Activated CD4-positive, alpha-beta T cell treated with anti-CD3 and anti-CD28 coated beads, Interleukin-2, amount 10 ng/mL, durations not matched to agents 7 days and 5 days (primary cell): ENCODE measurements around the gene AGAP2. TPM values are rescaled to one million over a fixed set of nuclear protein-coding genes. Genes with fewer than 3 reads are reported as not detected.
"Not testable (repeated sequence)": the region's sequence is repeated elsewhere in the genome, so short reads cannot be mapped to it uniquely, and the experiment has no call there.

ENCODE experiments used
- CTCF ChIA-PET: fragments of 350-600 bp; sonication (Branson Sonifier 250); formaldehyde crosslinking; loops from one replicate; lab custom pipeline; 2021; ENCODE audit warnings: antibody characterized with exemption; lab: Charles Lee
- POLR2A ChIA-PET: fragments of 350-600 bp; sonication (Branson Sonifier 250); formaldehyde crosslinking; loops from one replicate; lab custom pipeline; 2021; ENCODE audit warnings: antibody characterized with exemption; lab: Charles Lee
- DNase-seq: peaks from one replicate; pipeline ENCODE4 v3.0.0-alpha.2; 2020
- H3K27ac Mint-ChIP-seq: one replicate; pipeline ENCODE4 v1.8.0; 2021; ENCODE audit warnings: mild to moderate bottlenecking, moderate library complexity, mixed read lengths
- H3K27me3 Mint-ChIP-seq: one replicate; pipeline ENCODE4 v1.8.0; 2021; ENCODE audit warnings: mixed read lengths
- H3K36me3 Mint-ChIP-seq: one replicate; pipeline ENCODE4 v1.8.0; 2021; ENCODE audit warnings: low read depth, mixed read lengths
- H3K4me1 Mint-ChIP-seq: one replicate; pipeline ENCODE4 v1.8.0; 2021; ENCODE audit warnings: mixed read lengths
- H3K4me3 Mint-ChIP-seq: one replicate; pipeline ENCODE4 v1.8.0; 2021; ENCODE audit warnings: mild to moderate bottlenecking, moderate library complexity, mixed read lengths
- H3K9me3 Mint-ChIP-seq: one replicate; pipeline ENCODE4 v1.8.0; 2021; ENCODE audit warnings: mixed read lengths
- total RNA-seq, 2 experiments: library from RNA; stranded (reverse); gene quantifications; one replicate each; pipeline ENCODE4 v1.2.3, GENCODE V29; 2021

The AGAP2 gene
- total RNA-seq, 2 experiments from 2014 or later, result 72.6 to 73.3 TPM

GRCh38 chr12:57720606-57721595 lies 17.6 kb downstream of the AGAP2 start:
- H3K36me3 Mint-ChIP-seq, result peaks cover 49% of the 10 kb centered on the region
- no peak overlapping the region for H3K4me3 Mint-ChIP-seq
- peaks cover 4% of the 10 kb centered on the region for H3K4me1 Mint-ChIP-seq
- POLR2A ChIA-PET, result interaction anchor here (0.6 kb wide), 1 partner anchor 14 kb away, joined by 3 read pairs; no protein-coding TSS in a partner anchor
- peak; percentile 6 for DNase-seq
- no peaks in the 10 kb centered on the region for H3K27me3 Mint-ChIP-seq
- peak overlapping the region; percentile 77 for H3K27ac Mint-ChIP-seq
- no peaks in the 10 kb centered on the region for H3K9me3 Mint-ChIP-seq
- CTCF ChIA-PET, result interaction anchor here (1.1 to 2.4 kb wide), 4 partner anchors 8 to 138 kb away, joined by 3 to 8 read pairs (median 3); no protein-coding TSS in a partner anchor

GRCh38 chr12:57719777-57720605 lies 18.6 kb downstream of the AGAP2 start:
- POLR2A ChIA-PET, result interaction anchor here (0.6 kb wide), 1 partner anchor 14 kb away, joined by 3 read pairs; no protein-coding TSS in a partner anchor
- H3K27ac Mint-ChIP-seq, result peak overlapping the region; percentile 77
- no peaks in the 10 kb centered on the region for H3K27me3 Mint-ChIP-seq
- H3K9me3 Mint-ChIP-seq, result no peaks in the 10 kb centered on the region
- peaks cover 3% of the 10 kb centered on the region for H3K4me1 Mint-ChIP-seq
- H3K36me3 Mint-ChIP-seq, result peaks cover 49% of the 10 kb centered on the region
- peak; percentile 5 for DNase-seq
- H3K4me3 Mint-ChIP-seq, result no peak overlapping the region
- CTCF ChIA-PET, result interaction anchor here (1.1 to 1.5 kb wide), 3 partner anchors 9 to 138 kb away, joined by 3 read pairs; no protein-coding TSS in a partner anchor

GRCh38 chr12:57718641-57719528 lies 19.7 kb downstream of the AGAP2 start:
- Mint-ChIP-seq H3K9me3 (no peaks in the 10 kb centered on the region), H3K27ac (peak overlapping the region; percentile 81), H3K27me3 (no peaks in the 10 kb centered on the region), H3K4me1 (no peaks in the 10 kb centered on the region), H3K36me3 (peaks cover 46% of the 10 kb centered on the region), H3K4me3 (no peak overlapping the region)
- peak; percentile 5 for DNase-seq
- ChIA-PET POLR2A (no interaction called here), CTCF (interaction anchor here (1.2 to 1.5 kb wide), 2 partner anchors 9 to 136 kb away, joined by 3 read pairs; no protein-coding TSS in a partner anchor)

GRCh38 chr12:57717846-57718640 lies 20.5 kb downstream of the AGAP2 start:
- H3K9me3 Mint-ChIP-seq, result no peaks in the 10 kb centered on the region
- DNase-seq, result peak; percentile 4
- CTCF ChIA-PET, result interaction anchor here (0.6 to 1.0 kb wide), 2 partner anchors 85 to 478 kb away, joined by 4 read pairs; partner anchors contain the start of gene B4GALNT1
- POLR2A ChIA-PET, result no interaction called here
- H3K4me1 Mint-ChIP-seq, result no peaks in the 10 kb centered on the region
- peaks cover 46% of the 10 kb centered on the region for H3K36me3 Mint-ChIP-seq
- H3K27ac Mint-ChIP-seq, result no peak overlapping the region
- no peaks in the 10 kb centered on the region for H3K27me3 Mint-ChIP-seq
- no peak overlapping the region for H3K4me3 Mint-ChIP-seq

DNA sequence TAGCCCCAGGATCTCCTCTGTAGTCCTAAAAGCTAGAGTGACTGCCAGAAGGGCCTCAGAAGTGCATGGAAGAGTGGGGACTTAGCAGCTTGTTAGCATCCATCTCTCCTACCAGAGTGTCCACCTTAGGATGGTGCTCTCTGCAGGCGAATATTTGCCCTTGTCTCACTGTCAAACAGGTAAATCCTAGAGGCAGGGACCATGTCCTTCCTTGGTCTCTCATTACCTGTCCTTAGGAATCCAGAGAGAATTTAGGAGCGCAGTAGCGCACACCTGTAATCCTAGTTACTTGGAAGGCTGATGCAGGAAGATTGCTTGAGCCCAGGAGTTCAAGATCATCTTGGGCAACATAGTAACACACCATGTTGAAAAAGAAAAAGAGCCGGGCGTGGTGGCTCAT lies 21.4 kb downstream of the AGAP2 start:
- H3K27ac Mint-ChIP-seq, result no peak overlapping the region
- H3K9me3 Mint-ChIP-seq, result no peaks in the 10 kb centered on the region
- ChIA-PET POLR2A (interaction anchor here (0.5 kb wide), 1 partner anchor 238 kb away, joined by 3 read pairs; no protein-coding TSS in a partner anchor), CTCF (interaction anchor here (0.6 to 1.0 kb wide), 2 partner anchors 84 to 477 kb away, joined by 4 read pairs; partner anchors contain the start of gene B4GALNT1)
- no peak overlapping the region for H3K4me3 Mint-ChIP-seq
- peaks cover 47% of the 10 kb centered on the region for H3K36me3 Mint-ChIP-seq
- H3K4me1 Mint-ChIP-seq, result no peaks in the 10 kb centered on the region
- no peaks in the 10 kb centered on the region for H3K27me3 Mint-ChIP-seq
- DNase-seq, result peak; percentile 4

DNA sequence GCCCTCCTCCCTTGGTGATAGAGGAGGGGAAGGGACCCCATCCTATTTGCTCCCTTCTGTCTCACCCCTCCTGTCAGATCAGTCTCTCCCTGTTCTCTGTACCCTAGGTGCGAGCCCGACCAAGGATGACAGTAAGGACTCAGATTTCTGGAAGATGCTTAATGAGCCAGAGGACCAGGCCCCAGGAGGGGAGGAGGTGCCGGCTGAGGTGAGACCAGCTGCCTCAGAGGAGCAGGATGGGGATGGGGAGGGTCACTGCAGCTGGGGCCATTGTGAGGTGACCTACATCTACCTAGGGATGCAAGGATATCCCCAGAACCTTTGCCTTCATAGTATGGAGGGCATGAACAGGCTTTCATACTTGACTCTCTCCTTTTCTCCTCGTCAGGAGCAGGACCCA lies 22.2 kb downstream of the AGAP2 start:
- peaks cover 1% of the 10 kb centered on the region for H3K4me1 Mint-ChIP-seq
- no peaks in the 10 kb centered on the region for H3K9me3 Mint-ChIP-seq
- CTCF ChIA-PET, result no interaction called here
- H3K36me3 Mint-ChIP-seq, result peaks cover 50% of the 10 kb centered on the region
- H3K27me3 Mint-ChIP-seq, result no peaks in the 10 kb centered on the region
- POLR2A ChIA-PET, result no interaction called here
- DNase-seq, result peak; percentile 4
- no peak overlapping the region for H3K27ac Mint-ChIP-seq
- no peak overlapping the region for H3K4me3 Mint-ChIP-seq

- peaks cover 1% of the 10 kb centered on the region for H3K4me1 Mint-ChIP-seq
- peak; percentile 4 for DNase-seq
- ChIA-PET CTCF (no interaction called here), POLR2A (no interaction called here)
- H3K4me3 Mint-ChIP-seq, result no peak overlapping the region
- H3K9me3 Mint-ChIP-seq, result no peaks in the 10 kb centered on the region
- peaks cover 48% of the 10 kb centered on the region for H3K36me3 Mint-ChIP-seq
- no peaks in the 10 kb centered on the region for H3K27me3 Mint-ChIP-seq
- H3K27ac Mint-ChIP-seq, result no peak overlapping the region
Observed at GRCh38 chr12:57715786-57716185, 22.8 kb downstream of the AGAP2 start.

DNA sequence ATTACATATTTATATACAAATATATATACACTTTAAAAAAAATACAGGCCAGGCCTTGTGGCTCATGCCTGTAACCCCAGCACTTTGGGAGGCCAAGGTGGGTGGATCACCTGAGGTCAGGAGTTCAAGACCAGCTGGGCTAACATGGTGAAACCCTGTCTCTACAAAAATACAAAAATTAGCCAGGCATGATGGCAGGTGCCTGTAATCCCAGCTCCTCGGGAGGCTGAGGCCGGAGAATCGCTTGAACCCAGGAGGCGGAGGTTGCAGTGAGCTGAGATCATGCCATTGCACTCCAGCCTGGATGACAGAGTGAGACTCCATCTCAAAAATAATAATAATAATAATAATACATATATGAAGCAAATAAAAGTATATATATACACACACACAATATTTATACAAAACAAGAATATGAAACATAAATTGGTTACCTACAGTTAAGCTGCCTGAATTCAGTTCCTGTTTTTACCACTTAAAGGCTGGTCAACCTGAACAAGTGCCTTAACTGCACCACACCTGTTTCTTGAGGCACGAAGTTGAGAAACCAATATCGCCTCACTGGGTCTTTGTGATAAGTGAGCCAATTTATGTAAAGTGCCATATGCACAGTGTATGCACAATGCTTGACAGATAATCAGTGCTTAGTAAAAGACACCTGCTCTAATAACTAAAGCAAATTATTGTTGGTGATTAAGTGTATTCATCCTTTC lies 23.4 kb downstream of the AGAP2 start:
- DNase-seq, H3K9me3 Mint-ChIP-seq, H3K4me3 Mint-ChIP-seq, H3K27ac Mint-ChIP-seq, CTCF ChIA-PET, H3K27me3 Mint-ChIP-seq, POLR2A ChIA-PET, H3K4me1 Mint-ChIP-seq: not testable (repeated sequence)
- H3K36me3 Mint-ChIP-seq, result peaks cover 49% of the 10 kb centered on the region

GRCh38 chr12:57713209-57713608 lies 25.3 kb downstream of the AGAP2 start:
- H3K27me3 Mint-ChIP-seq, result no peaks in the 10 kb centered on the region
- H3K27ac Mint-ChIP-seq, result no peak overlapping the region
- H3K4me1 Mint-ChIP-seq, result peaks cover 4% of the 10 kb centered on the region
- CTCF ChIA-PET, result interaction anchor here (0.6 to 0.7 kb wide), 2 partner anchors 22 to 130 kb away, joined by 3 read pairs; no protein-coding TSS in a partner anchor
- H3K36me3 Mint-ChIP-seq, result peaks cover 38% of the 10 kb centered on the region
- no peak overlapping the region for H3K4me3 Mint-ChIP-seq
- DNase-seq, result no peak
- POLR2A ChIA-PET, result interaction anchor here (0.6 kb wide), 1 partner anchor 77 kb away, joined by 4 read pairs; no protein-coding TSS in a partner anchor
- H3K9me3 Mint-ChIP-seq, result no peaks in the 10 kb centered on the region

- Mint-ChIP-seq H3K9me3 (no peaks in the 10 kb centered on the region), H3K36me3 (peaks cover 33% of the 10 kb centered on the region), H3K4me1 (peaks cover 4% of the 10 kb centered on the region), H3K4me3 (no peak overlapping the region), H3K27ac (no peak overlapping the region), H3K27me3 (no peaks in the 10 kb centered on the region)
- DNase-seq, result no peak
- POLR2A ChIA-PET, result no interaction called here
- CTCF ChIA-PET, result interaction anchor here (0.6 to 0.7 kb wide), 2 partner anchors 22 to 130 kb away, joined by 3 read pairs; no protein-coding TSS in a partner anchor
Observed at GRCh38 chr12:57712701-57713100, 25.8 kb downstream of the AGAP2 start.
